KOPT-K1 (cell line): ENCODE results near the gene RBMS1.

ENCODE experiments used
- H3K27ac ChIP-seq: fragments of 200-600 bp; sonication (generic); 2 replicates; pipeline ENCODE4 v1.5.1; 2016; ENCODE audit warnings: antibody characterized with exemption, mild to moderate bottlenecking, low read depth, low read length; ENCODE audit not compliant: poor library complexity, severe bottlenecking
- H3K36me3 ChIP-seq: fragments of 200-600 bp; sonication (generic); 2 replicates; pipeline ENCODE4 v1.5.1; 2017; ENCODE audit warnings: antibody characterized with exemption, mild to moderate bottlenecking, low read length, moderate library complexity; ENCODE audit not compliant: insufficient read depth
- H3K9me3 ChIP-seq: fragments of 200-600 bp; sonication (generic); 2 replicates; pipeline ENCODE4 v1.5.1; 2017; ENCODE audit warnings: antibody characterized with exemption, low read length, mild to moderate bottlenecking; ENCODE audit not compliant: insufficient read depth, poor library complexity, severe bottlenecking

Gene RBMS1

GRCh38 chr2:160510617-160511016, 17.0 kb upstream of the RBMS1 start:
- no peaks in the 10 kb centered on the region for H3K9me3 ChIP-seq
- H3K27ac ChIP-seq: no peak overlapping the region
- H3K36me3 ChIP-seq: no peaks in the 10 kb centered on the region

GRCh38 chr2:160509016-160509415, 15.4 kb upstream of the RBMS1 start:
- no peak overlapping the region for H3K27ac ChIP-seq
- no peaks in the 10 kb centered on the region for H3K9me3 ChIP-seq
- no peaks in the 10 kb centered on the region for H3K36me3 ChIP-seq

- Histone ChIP-seq H3K9me3 (no peaks in the 10 kb centered on the region), H3K36me3 (no peaks in the 10 kb centered on the region), H3K27ac (peak overlapping the region; percentile 9)
These were observed 13.9 kb upstream of the RBMS1 start for GRCh38 chr2:160507464-160507863.

GRCh38 chr2:160507046-160507407, 13.4 kb upstream of the RBMS1 start:
- Histone ChIP-seq H3K36me3 (no peaks in the 10 kb centered on the region), H3K9me3 (no peaks in the 10 kb centered on the region), H3K27ac (peak overlapping the region; percentile 18)

GRCh38 chr2:160506371-160507045, 12.9 kb upstream of the RBMS1 start:
- Histone ChIP-seq H3K36me3 (no peaks in the 10 kb centered on the region), H3K27ac (peak overlapping the region; percentile 18), H3K9me3 (no peaks in the 10 kb centered on the region)

GRCh38 chr2:160505256-160505655, 11.6 kb upstream of the RBMS1 start:
- Histone ChIP-seq H3K36me3 (no peaks in the 10 kb centered on the region), H3K9me3 (no peaks in the 10 kb centered on the region), H3K27ac (no peak overlapping the region)

GRCh38 chr2:160502478-160502877, 8.9 kb upstream of the RBMS1 start:
- Histone ChIP-seq H3K27ac (no peak overlapping the region), H3K9me3 (no peaks in the 10 kb centered on the region), H3K36me3 (no peaks in the 10 kb centered on the region)

- no peaks in the 10 kb centered on the region for H3K9me3 ChIP-seq
- no peak overlapping the region for H3K27ac ChIP-seq
- H3K36me3 ChIP-seq: no peaks in the 10 kb centered on the region
These were observed 7.8 kb upstream of the RBMS1 start for GRCh38 chr2:160501370-160501769.

- H3K36me3 ChIP-seq: no peaks in the 10 kb centered on the region
- H3K9me3 ChIP-seq: no peaks in the 10 kb centered on the region
- H3K27ac ChIP-seq: no peak overlapping the region
These were observed 6.3 kb upstream of the RBMS1 start for GRCh38 chr2:160499865-160500264.

- Histone ChIP-seq H3K9me3 (no peaks in the 10 kb centered on the region), H3K36me3 (no peaks in the 10 kb centered on the region)
These were observed 4.5 kb upstream of the RBMS1 start for GRCh38 chr2:160498137-160498536.

GRCh38 chr2:160494201-160494644, 616 bp upstream of the RBMS1 start:
- peak overlapping the region; percentile 85 for H3K27ac ChIP-seq
- H3K9me3 ChIP-seq: no peaks in the 10 kb centered on the region

More at GRCh38 chr2:160498137-160498536, 4.5 kb upstream of the RBMS1 start:
- no peak overlapping the region for H3K27ac ChIP-seq

GRCh38 chr2:160492401-160493226, 993 bp downstream of the RBMS1 start:
- H3K9me3 ChIP-seq: no peaks in the 10 kb centered on the region
- peak overlapping the region; percentile 85 for H3K27ac ChIP-seq
- H3K36me3 ChIP-seq: no peaks in the 10 kb centered on the region

More at GRCh38 chr2:160494201-160494644, 616 bp upstream of the RBMS1 start:
- H3K36me3 ChIP-seq: no peaks in the 10 kb centered on the region

- Histone ChIP-seq H3K27ac (peak overlapping the region; percentile 85), H3K9me3 (no peaks in the 10 kb centered on the region), H3K36me3 (no peaks in the 10 kb centered on the region)
These were observed 1.7 kb downstream of the RBMS1 start for GRCh38 chr2:160491911-160492371.

GRCh38 chr2:160490733-160491685, 2.6 kb downstream of the RBMS1 start:
- Histone ChIP-seq H3K9me3 (no peaks in the 10 kb centered on the region), H3K27ac (no peak overlapping the region), H3K36me3 (no peaks in the 10 kb centered on the region)

GRCh38 chr2:160489111-160489510, 4.5 kb downstream of the RBMS1 start:
- Histone ChIP-seq H3K9me3 (no peaks in the 10 kb centered on the region), H3K27ac (no peak overlapping the region), H3K36me3 (no peaks in the 10 kb centered on the region)
